DMS79 treated with DMSO at 0.1 percent for 48 hours (cell line): ENCODE results near the gene ZFYVE9.

Experiments
- DNase-seq: peaks from one replicate; lab custom pipeline; 2025; lab: John Stamatoyannopoulos, UW

Gene ZFYVE9

DNA sequence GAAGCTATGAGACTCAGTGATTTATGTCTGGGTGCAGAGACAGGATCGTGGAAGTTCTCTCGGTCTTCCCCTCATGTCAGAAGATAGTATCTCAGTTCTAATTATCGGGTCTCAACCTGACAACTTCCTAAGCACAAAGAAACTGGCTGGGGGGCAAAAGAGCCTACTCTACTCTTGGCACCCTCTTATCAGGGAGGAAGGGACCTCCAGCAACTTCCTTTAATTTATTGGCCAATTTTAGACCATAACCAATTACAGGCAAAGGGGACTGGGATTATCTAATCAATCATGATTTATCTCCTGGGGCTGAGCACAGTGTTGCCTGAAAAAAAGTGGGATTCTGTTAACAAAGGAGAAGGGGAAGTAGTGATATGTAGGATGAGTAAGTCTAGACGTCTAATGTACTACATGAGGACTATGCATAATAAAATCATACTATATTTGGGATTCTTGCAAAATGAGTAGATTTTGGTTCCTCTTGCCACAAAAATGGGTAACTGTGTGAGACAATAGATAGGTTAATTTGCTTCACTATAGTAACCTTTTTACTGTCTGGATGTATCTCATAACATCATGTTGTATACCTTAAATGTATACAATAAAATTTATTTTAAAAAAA lies 98.8 kb downstream of the ZFYVE9 start:
- DNase-seq, result no peak

DNA sequence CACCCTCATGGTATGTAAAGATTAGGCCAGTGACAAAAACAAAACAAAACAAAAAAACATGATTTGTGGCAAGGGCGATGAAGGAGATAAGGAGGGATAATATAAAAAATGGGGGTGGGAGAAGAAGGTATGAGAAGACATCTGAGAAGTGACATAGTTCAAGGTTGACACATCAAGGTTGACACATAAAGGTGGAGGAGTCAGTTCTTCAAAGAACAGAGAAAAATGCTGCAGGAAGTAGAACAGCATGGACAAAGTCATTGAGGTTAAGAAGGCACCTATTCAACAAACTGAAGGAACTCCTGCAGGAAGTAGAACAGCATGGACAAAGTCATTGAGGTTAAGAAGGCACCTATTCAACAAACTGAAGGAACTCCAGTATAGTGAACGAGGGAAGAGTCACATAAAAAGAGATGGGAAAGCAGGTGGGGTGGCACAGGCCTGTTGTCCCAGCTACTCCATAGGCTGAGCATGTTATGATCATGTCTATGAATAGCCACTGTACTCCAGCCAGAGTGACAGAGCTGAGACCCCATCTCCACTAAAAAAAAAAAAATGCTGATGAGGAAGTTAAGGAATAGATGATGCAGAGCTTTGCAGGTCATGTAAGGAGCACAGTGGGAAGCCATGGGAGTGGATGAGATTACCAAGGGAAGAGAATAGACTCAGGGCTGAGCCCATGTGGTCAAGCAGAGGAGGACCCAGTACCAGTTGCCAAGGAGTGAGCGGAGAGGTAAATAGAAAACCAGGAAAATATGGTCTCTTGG lies 101.5 kb downstream of the ZFYVE9 start:
- no peak for DNase-seq

DNA sequence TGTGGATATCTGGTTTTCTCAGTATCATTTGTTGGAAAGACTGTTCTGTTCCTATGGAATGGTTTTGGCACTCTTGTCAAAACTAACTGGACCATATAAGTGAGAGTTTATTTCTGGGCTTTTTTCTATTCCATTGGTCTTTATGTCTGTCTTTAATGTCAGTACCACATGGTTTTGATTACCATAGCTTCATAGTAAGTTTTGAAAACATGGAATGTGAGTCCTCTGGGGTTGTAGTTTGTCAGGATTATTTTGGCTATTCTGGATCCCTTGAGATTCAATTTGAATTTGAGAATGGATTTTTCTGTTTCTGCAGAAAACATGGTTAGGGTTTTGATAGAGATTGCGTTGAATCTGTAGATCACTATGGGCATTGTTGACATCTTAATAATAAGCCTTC lies 107.9 kb downstream of the ZFYVE9 start:
- DNase-seq, result no peak

DNA sequence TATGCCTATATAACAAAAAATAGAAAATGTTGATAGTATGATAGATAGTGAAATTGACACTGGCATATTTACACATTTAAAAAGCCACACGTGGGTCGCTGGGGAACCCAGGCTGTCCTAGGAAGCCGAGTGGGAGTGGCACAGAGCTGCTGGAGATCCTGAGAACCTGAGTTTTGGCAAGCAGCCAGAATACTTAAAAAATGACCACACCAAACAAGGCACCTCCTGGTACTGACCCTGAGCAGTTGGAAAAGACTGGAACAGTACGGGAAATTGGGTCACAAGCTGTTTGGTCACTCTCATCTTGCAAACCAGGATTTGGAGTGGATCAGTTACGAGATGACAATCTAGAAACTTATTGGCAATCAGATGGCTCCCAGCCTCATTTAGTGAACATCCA lies 111.5 kb downstream of the ZFYVE9 start:
- DNase-seq, result no peak

DNA sequence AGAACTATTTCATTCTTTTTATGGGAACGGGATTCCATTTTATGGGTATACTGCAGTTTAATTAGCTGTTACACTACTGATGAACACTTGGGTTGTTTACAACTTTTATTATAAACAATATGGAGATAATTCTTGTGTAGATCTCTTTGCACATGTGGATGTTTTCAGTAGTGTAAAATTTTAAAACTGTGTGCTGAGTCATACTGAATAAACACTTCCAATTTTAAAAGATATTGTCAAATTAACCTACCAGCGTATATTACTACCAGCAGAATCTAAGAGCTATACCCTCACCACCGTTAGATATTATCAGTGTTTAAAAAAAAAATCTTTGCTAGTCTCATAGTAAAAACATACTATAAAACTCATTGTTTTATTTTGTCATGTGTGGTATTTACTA lies 118.0 kb downstream of the ZFYVE9 start:
- DNase-seq, result no peak

DNA sequence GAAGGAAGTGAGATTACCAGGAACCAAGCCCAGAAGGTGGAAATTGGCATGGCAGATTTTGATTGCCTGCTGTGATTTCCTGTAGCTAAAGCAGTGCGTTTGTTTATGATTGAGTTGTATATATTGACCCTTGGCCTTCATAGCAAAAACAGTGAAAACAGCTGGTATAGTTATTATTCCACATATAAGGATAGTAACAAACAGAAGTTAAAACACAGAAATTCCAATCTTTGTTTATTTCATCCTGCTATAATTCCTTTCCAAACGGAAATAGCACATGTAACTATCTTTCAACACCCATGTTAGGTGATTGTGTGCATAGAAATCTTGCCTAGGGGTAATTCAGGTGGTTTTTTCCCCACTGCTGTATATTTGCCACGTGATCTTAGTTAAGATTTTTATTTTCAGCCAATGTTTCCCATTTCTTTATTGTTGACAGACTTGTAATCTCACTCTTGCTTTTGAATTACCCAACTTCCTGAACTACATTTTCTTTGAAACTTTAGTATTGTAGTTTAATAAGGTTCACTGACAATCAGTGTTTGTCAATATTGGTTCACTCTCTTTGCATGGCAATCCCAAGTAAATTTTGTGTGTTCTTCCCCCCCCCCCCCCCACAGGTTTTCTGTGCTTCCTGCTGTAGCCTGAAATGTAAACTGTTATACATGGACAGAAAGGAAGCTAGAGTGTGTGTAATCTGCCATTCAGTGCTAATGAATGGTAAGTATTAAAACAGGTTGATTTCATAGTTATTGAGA lies 121.4 kb downstream of the ZFYVE9 start:
- no peak for DNase-seq

DNA sequence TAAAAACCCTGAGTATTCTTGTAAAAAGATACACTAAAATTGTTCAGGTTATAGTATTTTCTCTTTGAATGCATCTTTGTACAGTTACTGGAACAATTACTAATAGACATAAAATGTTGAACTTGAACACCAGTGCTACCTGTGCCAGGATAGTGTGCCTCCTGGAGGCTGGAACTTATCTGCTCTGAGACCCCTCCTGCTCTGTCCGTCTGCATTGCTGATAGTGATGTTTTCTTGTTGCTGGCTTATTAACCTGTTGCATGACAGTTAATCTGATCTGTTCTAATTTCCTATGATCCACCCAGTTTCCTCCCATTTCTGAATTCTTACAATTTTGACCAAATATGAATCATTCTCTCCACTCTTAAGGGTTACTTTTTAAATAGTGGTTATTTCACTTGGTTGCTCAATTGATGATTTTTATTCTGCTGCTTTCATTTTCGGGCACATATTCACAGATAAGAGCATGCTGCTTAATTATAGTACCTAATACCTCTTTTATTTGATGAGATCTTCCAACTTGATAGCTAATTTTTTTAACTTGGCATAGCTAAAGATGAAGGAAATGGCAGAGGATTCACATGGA lies 122.7 kb downstream of the ZFYVE9 start:
- no peak for DNase-seq

DNA sequence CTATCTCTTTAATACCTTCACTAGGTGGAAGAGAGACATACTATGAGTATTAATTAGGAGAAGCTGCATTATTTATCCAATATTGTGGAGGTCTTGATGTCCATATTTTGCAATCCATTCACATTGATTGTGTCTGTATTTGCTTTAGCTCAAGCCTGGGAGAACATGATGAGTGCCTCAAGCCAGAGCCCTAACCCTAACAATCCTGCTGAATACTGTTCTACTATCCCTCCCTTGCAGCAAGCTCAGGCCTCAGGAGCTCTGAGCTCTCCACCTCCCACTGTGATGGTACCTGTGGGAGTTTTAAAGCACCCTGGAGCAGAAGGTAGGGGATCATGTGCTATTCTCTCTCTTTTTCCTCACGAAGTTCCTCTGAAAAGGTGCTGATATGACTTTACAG lies 124.6 kb downstream of the ZFYVE9 start:
- DNase-seq, result no peak

DNA sequence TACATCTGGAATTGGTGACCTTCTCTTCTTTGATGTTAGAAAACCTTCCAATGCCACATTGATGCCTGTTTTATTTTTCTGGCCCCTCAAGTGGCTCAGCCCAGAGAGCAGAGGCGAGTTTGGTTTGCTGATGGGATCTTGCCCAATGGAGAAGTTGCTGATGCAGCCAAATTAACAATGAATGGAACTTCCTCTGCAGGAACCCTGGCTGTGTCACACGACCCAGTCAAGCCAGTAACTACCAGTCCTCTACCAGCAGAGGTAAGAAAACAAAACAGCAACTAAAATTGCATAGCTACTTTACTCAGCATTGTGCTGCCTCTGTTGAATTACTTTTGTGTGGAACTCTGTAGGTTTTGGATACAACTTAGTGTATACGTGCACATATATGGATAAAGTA lies 126.5 kb downstream of the ZFYVE9 start:
- DNase-seq, result no peak

DNA sequence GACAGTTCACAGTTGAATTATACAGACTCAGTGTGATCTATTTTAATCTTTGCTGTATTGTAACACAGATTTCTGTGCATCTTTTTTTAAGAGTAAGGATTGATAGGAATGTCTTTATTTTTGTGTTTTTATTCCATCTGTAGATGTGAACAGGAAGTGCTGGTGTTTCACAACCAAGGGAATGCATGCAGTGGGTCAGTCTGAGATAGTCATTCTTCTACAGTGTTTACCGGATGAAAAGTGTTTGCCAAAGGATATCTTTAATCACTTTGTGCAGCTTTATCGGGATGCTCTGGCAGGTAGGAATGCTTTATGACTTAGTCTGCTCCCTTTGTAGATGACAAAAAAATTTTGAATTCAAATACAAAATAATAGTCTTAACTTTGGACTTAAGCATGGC lies 139.6 kb downstream of the ZFYVE9 start:
- DNase-seq, result no peak

DNA sequence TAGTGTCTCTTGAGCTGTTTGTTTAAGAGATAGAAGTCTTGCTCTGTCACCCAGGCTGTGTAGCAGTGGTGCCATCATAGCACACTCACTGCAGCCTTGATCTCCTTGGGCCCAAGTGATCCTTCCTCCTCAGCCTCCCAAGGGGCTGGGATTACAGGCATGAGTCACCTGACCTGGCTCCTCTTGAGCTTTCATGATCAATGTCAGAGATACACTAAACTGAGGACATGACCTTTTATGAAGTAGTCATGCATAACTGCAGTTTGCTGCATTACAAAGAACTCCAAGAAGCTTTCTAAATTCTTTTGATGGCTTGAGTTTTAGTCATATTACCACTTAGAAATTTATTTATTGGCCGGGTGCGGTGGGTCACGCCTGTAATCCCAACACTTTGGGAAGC lies 146.4 kb downstream of the ZFYVE9 start:
- no peak for DNase-seq

DNA sequence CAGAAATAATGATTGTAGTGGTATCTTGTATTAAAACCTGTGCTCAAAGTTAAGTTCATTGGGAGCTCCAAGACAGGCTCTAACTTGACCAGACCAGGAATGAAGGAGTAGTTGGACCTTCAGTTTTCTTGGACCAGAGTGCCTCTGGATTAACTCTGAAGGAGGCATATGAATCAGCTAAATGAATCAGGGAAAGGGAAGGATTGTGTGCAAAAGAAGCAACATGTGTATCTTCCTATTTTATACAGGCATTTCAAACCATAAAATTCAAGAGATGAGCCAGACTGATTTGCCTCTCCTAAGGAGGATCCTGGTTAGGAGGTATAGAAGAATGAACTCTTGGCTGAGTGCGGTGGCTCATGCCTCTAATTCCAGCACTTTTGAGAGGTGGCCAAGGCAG lies 152.7 kb downstream of the ZFYVE9 start:
- no peak for DNase-seq

DNA sequence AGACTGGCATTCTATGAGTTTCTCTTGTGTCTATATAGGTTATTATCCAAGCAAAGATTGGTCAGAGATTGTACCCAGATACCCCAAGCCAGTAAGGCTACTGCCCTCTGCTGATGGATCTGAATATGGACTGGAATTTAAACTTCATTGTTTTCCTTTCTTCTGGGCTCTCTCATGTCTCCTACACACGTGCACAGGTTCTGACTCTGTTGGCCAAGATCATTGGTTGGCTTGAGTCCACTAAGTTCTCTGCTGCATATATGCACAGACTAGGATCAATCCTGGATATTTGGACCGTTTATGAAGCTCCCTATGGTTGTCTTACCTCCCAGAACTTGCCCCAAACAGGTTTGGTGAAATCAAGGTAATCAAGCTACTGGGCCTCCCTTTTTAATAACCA lies 154.5 kb downstream of the ZFYVE9 start:
- DNase-seq, result no peak

DNA sequence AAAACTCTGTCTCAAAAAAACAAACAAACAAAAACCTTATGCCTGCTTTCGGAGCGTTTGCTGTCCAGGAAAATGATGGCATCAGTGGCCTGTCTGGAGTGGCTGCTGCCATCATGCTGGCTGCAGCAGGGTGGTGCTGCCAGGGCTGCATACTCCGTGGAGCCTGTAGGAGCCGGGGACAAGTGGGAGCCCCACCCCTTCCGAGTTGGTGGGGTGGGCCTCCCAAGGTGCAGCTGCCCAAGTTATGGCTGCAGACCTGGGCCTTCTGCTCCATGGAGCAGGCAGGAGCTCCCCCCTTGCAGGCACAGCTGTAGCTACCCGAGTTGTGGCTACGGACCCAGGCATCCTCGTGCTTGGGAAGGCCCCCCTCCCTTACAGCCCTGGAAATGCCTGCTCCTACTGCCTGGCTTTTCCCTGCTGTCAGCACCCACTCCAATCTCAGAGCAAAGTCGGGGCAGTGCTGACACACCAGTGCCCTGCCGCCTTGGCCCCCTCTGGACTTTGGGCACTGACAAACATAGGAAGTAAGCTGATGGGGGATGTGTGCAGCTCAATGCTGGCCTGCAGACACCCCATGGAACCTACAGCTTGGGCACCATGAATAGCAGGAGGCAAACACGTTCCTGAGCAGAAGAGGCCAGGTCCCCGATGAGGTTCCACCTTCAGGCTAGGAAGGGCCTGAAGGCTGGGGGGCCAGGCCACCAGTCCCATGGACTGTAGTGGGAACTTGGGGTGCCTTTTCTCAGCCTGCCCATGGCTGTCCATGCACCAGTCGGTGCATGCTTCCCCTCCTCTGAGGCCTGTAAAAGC lies 163.7 kb downstream of the ZFYVE9 start:
- DNase-seq, result no peak

DNA sequence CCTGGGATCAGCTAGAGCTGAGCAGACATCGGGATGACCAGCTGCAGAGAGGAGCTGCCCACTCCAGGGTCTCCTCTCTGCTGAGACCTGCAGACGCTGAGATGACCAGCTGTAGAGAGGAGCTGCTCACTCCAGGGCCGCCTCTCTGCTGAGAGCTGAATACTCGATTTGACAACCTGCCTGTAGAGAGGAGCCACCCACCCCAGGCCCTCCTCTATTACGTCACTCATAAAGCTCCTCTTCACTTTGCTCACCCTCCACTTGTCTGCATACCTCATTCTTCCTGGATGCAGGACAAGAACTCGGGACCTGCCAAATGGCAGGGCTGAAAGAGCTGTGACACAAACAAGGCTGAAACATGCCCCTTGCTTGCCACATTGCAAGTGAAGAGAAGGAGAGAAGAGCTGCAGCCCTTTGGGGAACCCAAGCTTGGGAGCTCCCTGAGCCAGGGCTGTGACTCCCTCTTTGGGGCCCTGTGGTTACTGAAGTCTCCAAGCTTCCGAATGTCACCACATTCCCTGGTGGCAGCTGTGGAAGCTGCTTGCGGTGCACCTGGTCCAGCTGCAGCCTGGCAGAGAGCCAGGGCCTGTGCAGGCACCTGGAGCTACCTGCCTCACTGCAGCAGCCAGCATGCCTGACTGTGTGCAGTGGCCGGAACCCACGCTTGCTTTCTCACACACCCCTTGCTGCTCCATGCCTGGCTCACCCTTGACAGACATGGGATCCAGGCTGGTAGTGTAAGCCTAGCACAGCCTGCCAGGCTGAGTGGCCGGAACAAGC lies 164.5 kb downstream of the ZFYVE9 start:
- DNase-seq, result peak; percentile 61

DNA sequence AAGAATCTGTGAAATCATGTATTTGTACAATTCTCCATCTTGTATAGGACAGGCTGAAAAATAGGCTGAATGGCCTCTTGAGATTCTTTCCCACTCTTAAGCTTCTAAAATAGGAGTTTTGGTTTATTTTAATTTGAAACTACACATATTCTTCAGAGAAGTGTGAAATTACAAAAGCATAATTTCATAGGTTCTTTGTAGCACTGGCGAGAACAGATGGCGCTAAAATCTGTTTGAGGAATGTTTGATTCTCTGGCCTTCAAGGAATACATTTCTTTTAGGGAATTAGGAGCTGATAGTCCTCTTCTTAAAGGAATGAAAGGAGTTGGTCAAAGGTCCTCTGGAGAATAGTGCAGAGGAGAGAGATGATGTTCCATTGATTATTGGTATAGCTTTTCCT lies 179.2 kb downstream of the ZFYVE9 start:
- DNase-seq, result no peak

DNA sequence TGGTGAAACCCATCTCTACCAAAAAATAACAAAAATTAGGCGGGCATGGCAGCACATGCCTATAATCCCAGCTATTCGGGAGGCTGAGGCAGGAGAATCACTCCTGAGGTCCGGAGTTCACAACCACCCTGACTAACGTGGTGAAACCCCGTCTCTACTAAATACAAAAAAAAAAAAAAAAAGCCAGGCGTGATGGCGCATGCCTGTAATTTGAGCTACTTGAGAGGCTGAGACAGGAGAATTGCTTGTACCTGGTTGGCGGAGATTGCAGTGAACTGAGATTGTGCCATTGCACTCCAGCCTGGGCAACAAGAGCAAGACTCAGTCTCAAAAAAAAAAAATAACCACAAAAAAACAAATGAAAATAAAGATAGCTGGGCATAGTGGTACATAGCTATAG lies 181.8 kb downstream of the ZFYVE9 start:
- DNase-seq, result no peak

DNA sequence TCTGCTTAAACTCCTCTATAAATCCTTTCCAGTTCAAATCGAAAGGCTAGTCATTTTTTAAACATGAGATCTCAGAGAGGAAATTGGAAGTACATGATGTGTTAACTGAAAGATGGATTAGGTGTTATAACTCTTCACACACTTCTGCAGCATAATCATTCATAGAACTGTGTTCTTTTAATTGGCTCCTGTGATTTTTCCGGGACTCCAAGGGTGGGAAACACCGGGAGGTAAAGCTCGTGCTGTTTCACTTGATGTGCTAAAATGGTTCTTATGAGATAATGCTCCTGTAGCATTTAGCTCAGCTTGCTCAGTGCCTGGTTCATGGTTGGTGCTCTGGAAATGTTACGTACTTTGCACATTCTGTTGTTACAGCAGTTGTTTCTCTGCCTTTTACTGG lies 183.9 kb downstream of the ZFYVE9 start:
- DNase-seq, result no peak

DNA sequence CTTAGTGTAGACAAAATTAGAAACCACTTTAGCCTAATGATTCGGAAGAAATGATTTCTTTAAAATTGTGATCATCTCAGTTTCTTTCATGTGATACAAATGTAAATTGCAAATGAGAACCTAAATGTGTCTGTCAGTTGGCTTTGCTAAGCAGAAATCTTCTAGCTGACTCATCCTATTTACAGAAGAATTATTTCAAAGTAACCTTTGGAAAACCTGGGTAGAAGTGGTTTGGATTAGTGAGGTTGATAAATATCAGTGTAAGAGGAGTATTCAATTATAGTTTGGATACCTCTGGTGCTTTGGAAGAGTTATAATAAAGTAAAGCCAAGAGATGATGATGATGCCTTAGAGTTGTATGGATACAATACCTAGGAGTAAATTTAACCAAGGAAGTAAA lies 186.7 kb downstream of the ZFYVE9 start:
- DNase-seq, result no peak

DNA sequence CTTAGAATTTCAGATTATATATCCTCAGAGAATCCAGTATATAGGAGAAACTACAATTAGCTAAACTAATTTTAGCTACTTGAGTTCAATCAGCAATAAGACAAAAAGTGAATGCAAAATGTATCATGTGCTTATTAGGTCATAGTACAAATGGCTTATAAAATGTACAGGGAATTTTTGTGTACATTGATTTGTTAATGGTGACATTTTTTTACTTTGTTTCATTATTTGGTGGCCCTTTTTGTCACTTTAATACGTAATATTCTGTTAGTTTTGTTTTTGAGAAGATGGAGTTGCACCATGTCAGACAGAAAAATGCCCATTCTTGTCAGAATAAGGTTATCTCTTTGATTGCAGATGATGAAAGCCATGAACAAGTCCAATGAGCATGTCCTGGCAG lies 190.5 kb downstream of the ZFYVE9 start:
- DNase-seq, result no peak

DNA sequence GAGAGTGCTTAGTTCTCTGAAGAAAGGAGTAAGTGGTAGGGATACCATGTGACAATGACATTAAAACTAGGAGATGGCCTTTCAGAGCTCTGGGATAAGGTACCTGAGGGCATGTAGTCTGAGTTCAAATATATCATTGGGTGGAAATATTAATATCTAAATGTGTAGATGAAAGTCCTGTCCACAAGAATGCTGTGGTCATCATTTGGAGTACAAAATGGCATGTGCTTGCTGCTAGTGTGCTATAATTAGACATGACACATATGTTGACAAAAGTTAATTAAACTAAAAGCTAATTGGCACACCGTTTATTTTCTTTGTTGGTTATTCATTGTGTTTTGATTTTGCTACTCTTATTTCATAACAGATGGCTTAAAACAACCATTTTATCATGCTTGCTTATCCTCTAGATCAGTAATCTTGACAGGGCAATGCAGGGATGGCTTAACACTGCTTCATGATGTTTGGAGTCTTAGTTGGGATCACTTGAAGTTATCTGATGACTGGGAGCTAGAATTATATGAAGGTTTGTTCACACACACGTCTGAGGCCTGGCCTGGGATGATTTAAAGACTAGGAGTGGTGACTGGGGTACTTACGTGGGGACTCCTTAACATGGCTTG lies 193.1 kb downstream of the ZFYVE9 start:
- no peak for DNase-seq
